Neural progenitor cell (in vitro differentiated cells): ENCODE measurements around the gene HDAC1. TPM values are rescaled to one million over a fixed set of nuclear protein-coding genes. Genes with fewer than 3 reads are reported as not detected.
A peak's percentile ranks its signal among the peaks of the same experiment; 100 is the strongest.
"Not testable (repeated sequence)": the region's sequence is repeated elsewhere in the genome, so short reads cannot be mapped to it uniquely, and the experiment has no call there.

Experiments used
- DNase-seq: peaks from one replicate; pipeline ENCODE4 v3.0.0-alpha.2; 2016; ENCODE audit warnings: low spot score
- H2AFZ ChIP-seq: fragments of 200-600 bp; sonication (generic); replicated peaks from 2 replicates; pipeline ENCODE4 v1.6.1; 2016; ENCODE audit warnings: antibody characterized with exemption
- H3F3A ChIP-seq: fragments of 200-600 bp; sonication (generic); 2 replicates; pipeline ENCODE4 v1.6.1; 2016; ENCODE audit warnings: antibody characterized with exemption, low read depth
- H3K27ac ChIP-seq: fragments of 200-600 bp; sonication (generic); 2 replicates; pipeline ENCODE4 v1.5.1; 2016; ENCODE audit warnings: mild to moderate bottlenecking
- H3K27me3 ChIP-seq: fragments of 200-600 bp; sonication (generic); 2 replicates; pipeline ENCODE4 v1.6.1; 2016; ENCODE audit warnings: mild to moderate bottlenecking, moderate library complexity
- H3K36me3 ChIP-seq: fragments of 200-600 bp; sonication (generic); 2 replicates; pipeline ENCODE4 v1.5.1; 2016
- H3K4me1 ChIP-seq: fragments of 200-600 bp; sonication (generic); 2 replicates; pipeline ENCODE4 v1.6.1; 2016; ENCODE audit warnings: mixed run types
- H3K4me2 ChIP-seq: fragments of 200-600 bp; sonication (generic); 2 replicates; pipeline ENCODE4 v1.6.1; 2016
- H3K4me3 ChIP-seq: fragments of 200-600 bp; sonication (generic); 2 replicates; pipeline ENCODE4 v1.5.1; 2016
- H3K79me2 ChIP-seq: fragments of 200-600 bp; sonication (generic); 2 replicates; pipeline ENCODE4 v1.6.1; 2016; ENCODE audit warnings: low read depth
- H3K9ac ChIP-seq: fragments of 200-600 bp; sonication (generic); 2 replicates; pipeline ENCODE4 v1.6.1; 2016
- H3K9me3 ChIP-seq: fragments of 200-600 bp; sonication (generic); 2 replicates; pipeline ENCODE4 v1.5.1; 2016; ENCODE audit warnings: low read depth
- H4K20me1 ChIP-seq: fragments of 200-600 bp; sonication (generic); 2 replicates; pipeline ENCODE4 v1.6.1; 2016; ENCODE audit warnings: low read depth
- H3K27ac Mint-ChIP-seq: 3 replicates; pipeline ENCODE4 v1.8.0; 2021; ENCODE audit warnings: mixed read lengths
- H3K27me3 Mint-ChIP-seq: 2 replicates; pipeline ENCODE4 v1.8.0; 2022; ENCODE audit warnings: low read depth, mild to moderate bottlenecking, inconsistent platforms, moderate library complexity, mixed read lengths; ENCODE audit not compliant: insufficient read depth
- H3K36me3 Mint-ChIP-seq: 3 replicates; pipeline ENCODE4 v1.8.0; 2021; ENCODE audit warnings: mixed read lengths
- H3K4me1 Mint-ChIP-seq: 3 replicates; pipeline ENCODE4 v1.8.0; 2021; ENCODE audit warnings: mixed read lengths
- H3K4me3 Mint-ChIP-seq: 3 replicates; pipeline ENCODE4 v1.8.0; 2021; ENCODE audit warnings: mild to moderate bottlenecking, moderate library complexity, mixed read lengths
- H3K9me3 Mint-ChIP-seq: 3 replicates; pipeline ENCODE4 v1.8.0; 2020; ENCODE audit warnings: mixed read lengths
- EZH2 ChIP-seq: fragments of 200-600 bp; sonication (generic); IDR thresholded peaks from 2 replicates; pipeline ENCODE4 v1.6.1; 2017; ENCODE audit warnings: antibody characterized with exemption, mild to moderate bottlenecking, moderate library complexity
- EZH2phosphoT487 ChIP-seq: fragments of 200-600 bp; sonication (generic); IDR thresholded peaks from 2 replicates; pipeline ENCODE4 v1.6.1; 2017; ENCODE audit warnings: antibody characterized with exemption
- total RNA-seq: library from RNA; depleted of rRNA; stranded (reverse); fragments of >200 nt; gene quantifications from 2 replicates; pipeline ENCODE4 v1.2.3, GENCODE V29; 2015; ENCODE audit warnings: low replicate concordance
- TF ChIP-seq, protein P1 (sequence below): fragments of 200-600 bp; sonication (generic); IDR thresholded peaks from 2 replicates; pipeline ENCODE4 v1.5.1; 2017; ENCODE audit warnings: antibody characterized with exemption, mild to moderate bottlenecking

The HDAC1 gene
- total RNA-seq, 1 donor from 2014 or later: 129 TPM

DNA sequence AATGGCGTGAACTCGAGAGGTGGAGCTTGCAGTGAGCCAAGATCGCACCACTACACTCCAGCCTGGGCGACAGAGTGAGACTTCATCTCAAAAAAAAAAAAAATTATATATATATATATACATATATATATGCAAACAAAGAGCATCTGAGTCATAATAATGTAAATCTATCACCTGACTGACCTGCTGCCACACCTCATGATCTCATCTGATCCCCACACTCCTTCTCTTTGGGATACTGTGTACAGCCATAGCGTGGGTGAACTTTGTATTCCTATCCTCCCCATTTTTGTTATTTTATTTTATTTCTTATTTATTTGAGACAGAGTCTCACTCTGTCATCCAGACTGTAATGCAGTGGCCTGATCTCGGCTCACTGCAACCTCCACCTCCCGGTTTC, 2.6 kb upstream of the HDAC1 start:
- DNase-seq: no peak
- H2AFZ ChIP-seq: no peak overlapping the region
- no peak overlapping the region for H3K4me3 ChIP-seq
- Mint-ChIP-seq H3K4me3 (no peak overlapping the region), H3K27ac (no peak overlapping the region), H3K9me3 (no peaks in the 10 kb centered on the region), H3K36me3 (no peaks in the 10 kb centered on the region), H3K27me3 (peaks cover 14% of the 10 kb centered on the region), H3K4me1 (peaks cover 7% of the 10 kb centered on the region)
- TF ChIP-seq, protein P1, sequence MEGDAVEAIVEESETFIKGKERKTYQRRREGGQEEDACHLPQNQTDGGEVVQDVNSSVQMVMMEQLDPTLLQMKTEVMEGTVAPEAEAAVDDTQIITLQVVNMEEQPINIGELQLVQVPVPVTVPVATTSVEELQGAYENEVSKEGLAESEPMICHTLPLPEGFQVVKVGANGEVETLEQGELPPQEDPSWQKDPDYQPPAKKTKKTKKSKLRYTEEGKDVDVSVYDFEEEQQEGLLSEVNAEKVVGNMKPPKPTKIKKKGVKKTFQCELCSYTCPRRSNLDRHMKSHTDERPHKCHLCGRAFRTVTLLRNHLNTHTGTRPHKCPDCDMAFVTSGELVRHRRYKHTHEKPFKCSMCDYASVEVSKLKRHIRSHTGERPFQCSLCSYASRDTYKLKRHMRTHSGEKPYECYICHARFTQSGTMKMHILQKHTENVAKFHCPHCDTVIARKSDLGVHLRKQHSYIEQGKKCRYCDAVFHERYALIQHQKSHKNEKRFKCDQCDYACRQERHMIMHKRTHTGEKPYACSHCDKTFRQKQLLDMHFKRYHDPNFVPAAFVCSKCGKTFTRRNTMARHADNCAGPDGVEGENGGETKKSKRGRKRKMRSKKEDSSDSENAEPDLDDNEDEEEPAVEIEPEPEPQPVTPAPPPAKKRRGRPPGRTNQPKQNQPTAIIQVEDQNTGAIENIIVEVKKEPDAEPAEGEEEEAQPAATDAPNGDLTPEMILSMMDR: no peak
- TF ChIP-seq EZH2 (no peak), EZH2phosphoT487 (no peak)
- peaks cover 26% of the 10 kb centered on the region for H3F3A ChIP-seq
- no peaks in the 10 kb centered on the region for H4K20me1 ChIP-seq
- H3K4me1 ChIP-seq: no peaks in the 10 kb centered on the region
- no peaks in the 10 kb centered on the region for H3K9me3 ChIP-seq
- H3K36me3 ChIP-seq: no peaks in the 10 kb centered on the region
- H3K27me3 ChIP-seq: no peaks in the 10 kb centered on the region
- no peak overlapping the region for H3K9ac ChIP-seq
- H3K4me2 ChIP-seq: no peak overlapping the region
- no peak overlapping the region for H3K27ac ChIP-seq
- peaks cover 22% of the 10 kb centered on the region for H3K79me2 ChIP-seq

DNA sequence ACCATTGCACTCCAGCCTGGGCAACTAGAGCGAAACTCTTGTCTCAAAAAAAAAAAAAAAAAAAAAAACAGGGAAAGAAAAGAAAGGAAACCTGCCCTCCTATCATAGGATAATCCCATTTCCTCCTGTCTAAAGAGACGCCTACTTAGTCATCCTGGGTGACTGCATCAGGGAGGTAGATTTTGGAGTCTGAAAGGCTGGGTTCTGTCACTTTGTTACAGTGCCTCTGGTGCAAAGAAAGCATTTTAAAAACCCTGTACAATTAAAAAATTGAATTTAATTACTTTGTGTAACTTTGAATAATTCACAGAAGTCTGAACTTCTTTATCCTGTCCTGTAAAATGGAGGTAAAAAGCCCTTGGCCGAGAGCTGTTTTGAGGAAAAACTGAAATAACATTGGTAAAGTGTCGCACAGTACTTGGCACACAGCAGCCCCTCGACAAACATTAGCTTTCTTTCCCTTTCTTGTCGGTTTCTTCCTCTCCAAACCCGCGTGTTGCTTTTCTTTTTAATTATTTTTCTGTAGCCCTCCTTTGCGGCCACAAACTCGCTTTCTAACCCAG, 657 bp upstream of the HDAC1 start:
- Histone ChIP-seq H2AFZ (peak overlapping the region; percentile 44), H3K9me3 (no peaks in the 10 kb centered on the region), H3K27ac (no peak overlapping the region), H3K9ac (no peak overlapping the region), H3K27me3 (no peaks in the 10 kb centered on the region), H3K4me3 (peak overlapping the region; percentile 89), H3K36me3 (no peaks in the 10 kb centered on the region), H3K4me2 (peak overlapping the region; percentile 88), H3K79me2 (peaks cover 41% of the 10 kb centered on the region), H3F3A (peaks cover 26% of the 10 kb centered on the region), H4K20me1 (peaks cover 12% of the 10 kb centered on the region), H3K4me1 (no peaks in the 10 kb centered on the region)
- peaks cover 4% of the 10 kb centered on the region for H3K36me3 Mint-ChIP-seq
- peaks cover 8% of the 10 kb centered on the region for H3K27me3 Mint-ChIP-seq
- no peak overlapping the region for H3K27ac Mint-ChIP-seq
- H3K9me3 Mint-ChIP-seq: no peaks in the 10 kb centered on the region
- no peak for DNase-seq
- H3K4me3 Mint-ChIP-seq: peak overlapping the region; percentile 100
- H3K4me1 Mint-ChIP-seq: peaks cover 10% of the 10 kb centered on the region
- TF ChIP-seq, protein P1: no peak
- TF ChIP-seq EZH2 (no peak), EZH2phosphoT487 (no peak)

DNA sequence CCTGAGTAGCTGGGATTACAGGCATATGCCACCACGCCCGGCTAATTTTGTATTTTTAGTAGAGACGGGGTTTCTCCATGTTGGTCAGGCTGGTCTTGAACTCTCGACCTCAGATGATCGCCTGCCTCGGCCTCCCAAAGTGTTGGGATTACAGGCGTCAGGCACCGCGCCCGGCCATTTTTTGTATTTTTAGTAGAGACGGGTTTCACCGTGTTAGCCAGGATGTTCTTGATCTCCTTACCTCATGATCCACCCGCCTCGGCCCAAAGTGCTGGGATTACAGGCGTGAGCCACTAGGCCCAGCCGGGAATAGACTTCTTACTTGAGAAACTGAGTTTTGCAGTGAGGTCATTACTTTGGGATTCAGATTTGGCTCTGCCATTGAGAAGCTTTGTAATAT, 6.3 kb downstream of the HDAC1 start:
- H3K27ac ChIP-seq, H3K4me1 ChIP-seq, H3K4me1 Mint-ChIP-seq, H3K4me3 Mint-ChIP-seq, H3K27me3 ChIP-seq, H3K9me3 ChIP-seq, H3K4me3 ChIP-seq, H3F3A ChIP-seq, H3K4me2 ChIP-seq, DNase-seq, H3K27ac Mint-ChIP-seq, H3K9me3 Mint-ChIP-seq, H3K9ac ChIP-seq, H2AFZ ChIP-seq, H3K27me3 Mint-ChIP-seq, H3K36me3 ChIP-seq: not testable (repeated sequence)
- Histone ChIP-seq H3K79me2 (peaks cover 89% of the 10 kb centered on the region), H4K20me1 (peaks cover 56% of the 10 kb centered on the region)
- H3K36me3 Mint-ChIP-seq: peaks cover 18% of the 10 kb centered on the region

DNA sequence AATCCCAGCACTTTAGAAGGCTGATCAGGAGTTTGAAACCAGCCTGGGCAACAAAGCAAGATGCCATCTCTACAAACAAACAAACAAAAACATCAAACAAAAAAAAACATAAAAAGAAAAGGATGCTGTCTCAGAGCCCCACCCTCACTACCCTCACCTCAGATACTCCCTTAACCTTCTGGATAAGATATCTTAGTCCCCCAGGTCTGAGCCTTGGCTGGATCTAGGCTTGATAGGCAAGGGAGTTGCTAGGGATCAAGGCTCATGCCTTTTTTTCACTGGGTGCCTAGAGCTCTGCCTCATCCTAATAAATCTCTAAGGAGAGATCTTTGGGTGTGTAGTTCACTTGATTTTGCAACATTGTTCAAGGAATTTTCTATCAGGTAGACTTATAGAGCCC, 7.4 kb downstream of the HDAC1 start:
- H3K79me2 ChIP-seq: peaks cover 86% of the 10 kb centered on the region
- Mint-ChIP-seq H3K9me3 (peaks cover 2% of the 10 kb centered on the region), H3K27me3 (no peaks in the 10 kb centered on the region), H3K4me1 (peaks cover 3% of the 10 kb centered on the region), H3K27ac (no peak overlapping the region), H3K4me3 (no peak overlapping the region), H3K36me3 (peaks cover 28% of the 10 kb centered on the region)
- TF ChIP-seq EZH2: no peak
- TF ChIP-seq EZH2phosphoT487: no peak
- TF ChIP-seq, protein P1: no peak
- peaks cover 9% of the 10 kb centered on the region for H3K36me3 ChIP-seq
- H2AFZ ChIP-seq: no peak overlapping the region
- H3K9me3 ChIP-seq: no peaks in the 10 kb centered on the region
- no peaks in the 10 kb centered on the region for H3F3A ChIP-seq
- no peaks in the 10 kb centered on the region for H3K27me3 ChIP-seq
- no peak for DNase-seq
- H3K4me3 ChIP-seq: no peak overlapping the region
- no peak overlapping the region for H3K9ac ChIP-seq
- peaks cover 56% of the 10 kb centered on the region for H4K20me1 ChIP-seq
- no peak overlapping the region for H3K27ac ChIP-seq
- H3K4me2 ChIP-seq: no peak overlapping the region
- no peaks in the 10 kb centered on the region for H3K4me1 ChIP-seq
